HuH-7.5 (cell line): ENCODE measurements around the gene STAT3.
"Not testable (repeated sequence)": the region's sequence is repeated elsewhere in the genome, so short reads cannot be mapped to it uniquely, and the experiment has no call there.

Source experiments
- DNase-seq: peaks from one replicate; pipeline ENCODE4 v3.0.0; 2011; ENCODE audit warnings: low spot score

STAT3 gene

DNA sequence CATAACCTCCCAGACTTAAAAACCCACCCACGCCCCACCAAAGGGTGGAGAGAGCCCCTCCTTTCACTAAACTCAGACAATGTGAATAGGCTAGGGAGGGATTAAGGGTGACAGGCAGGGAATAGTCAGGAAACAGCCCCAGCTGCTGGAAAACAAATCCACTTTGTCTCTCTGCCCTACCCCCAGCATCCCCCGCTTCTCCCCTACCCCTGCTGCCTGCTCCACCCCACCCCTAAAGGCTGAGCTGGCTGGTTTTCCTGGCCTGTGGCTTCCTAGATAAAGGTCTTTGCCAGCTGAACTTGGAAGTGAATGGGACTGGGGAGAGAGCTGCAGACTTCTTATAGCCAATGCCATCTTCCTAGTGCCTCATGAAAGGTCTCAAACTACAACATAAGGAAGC is 19.8 kb upstream of the STAT3 start:
- DNase-seq, result no peak

DNA sequence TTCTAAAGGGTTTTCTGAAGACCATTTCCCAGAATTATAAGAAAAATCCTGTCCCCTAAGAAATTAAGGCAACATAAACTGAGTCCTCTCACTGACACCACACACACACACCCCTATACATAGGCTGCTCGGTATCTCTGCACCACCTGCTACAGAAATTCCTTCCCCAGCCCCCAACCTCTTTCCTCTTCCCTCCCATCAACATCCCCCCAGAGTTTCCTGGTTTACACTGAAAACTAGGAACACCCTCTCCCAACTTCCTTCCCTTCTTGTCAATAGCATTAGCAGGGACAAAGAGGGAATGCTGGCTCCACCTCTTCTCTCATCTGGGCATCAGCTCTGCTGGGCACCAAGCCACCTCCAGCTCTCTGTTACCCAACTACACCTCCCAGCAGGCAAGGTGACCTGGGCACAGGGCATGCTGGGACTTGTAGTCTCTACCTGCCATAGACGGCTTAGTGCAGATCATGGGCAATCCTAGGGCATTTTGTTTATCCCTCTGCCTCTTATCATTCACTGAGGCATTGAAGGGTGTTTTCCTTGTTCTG is 19.1 kb upstream of the STAT3 start:
- peak; percentile 72 for DNase-seq

DNA sequence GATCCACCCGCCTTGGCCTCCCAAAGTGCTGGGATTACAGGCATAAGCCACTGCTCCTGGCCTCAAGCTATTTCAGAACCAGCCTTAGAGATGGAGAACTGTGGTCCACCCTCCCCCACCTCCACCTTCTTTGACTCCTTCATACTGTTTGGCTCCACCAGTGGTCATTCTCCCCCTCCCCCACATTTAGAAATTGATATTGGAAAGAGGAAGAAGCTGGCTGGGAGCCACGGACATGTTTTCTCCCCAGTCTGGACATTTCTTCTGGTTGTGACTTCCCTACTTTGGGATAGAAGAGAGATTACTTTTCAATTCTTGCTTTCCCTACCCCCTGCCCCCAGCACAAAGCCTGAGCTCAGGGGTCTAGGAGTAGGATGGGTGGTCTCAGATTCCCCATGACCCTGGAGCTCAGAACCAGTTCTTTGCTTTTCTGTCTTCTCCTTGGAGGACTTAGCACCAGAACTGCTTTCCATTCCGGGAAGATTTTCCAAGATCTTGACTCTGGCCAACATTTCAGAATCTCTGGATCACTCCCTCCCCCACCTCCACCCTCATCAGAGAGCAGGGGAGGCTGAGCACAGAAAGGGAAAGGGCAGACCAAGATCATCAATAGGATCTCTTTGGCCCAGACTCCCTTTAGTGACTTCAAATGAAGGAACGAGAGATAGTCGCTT is 18.5 kb upstream of the STAT3 start:
- no peak for DNase-seq

DNA sequence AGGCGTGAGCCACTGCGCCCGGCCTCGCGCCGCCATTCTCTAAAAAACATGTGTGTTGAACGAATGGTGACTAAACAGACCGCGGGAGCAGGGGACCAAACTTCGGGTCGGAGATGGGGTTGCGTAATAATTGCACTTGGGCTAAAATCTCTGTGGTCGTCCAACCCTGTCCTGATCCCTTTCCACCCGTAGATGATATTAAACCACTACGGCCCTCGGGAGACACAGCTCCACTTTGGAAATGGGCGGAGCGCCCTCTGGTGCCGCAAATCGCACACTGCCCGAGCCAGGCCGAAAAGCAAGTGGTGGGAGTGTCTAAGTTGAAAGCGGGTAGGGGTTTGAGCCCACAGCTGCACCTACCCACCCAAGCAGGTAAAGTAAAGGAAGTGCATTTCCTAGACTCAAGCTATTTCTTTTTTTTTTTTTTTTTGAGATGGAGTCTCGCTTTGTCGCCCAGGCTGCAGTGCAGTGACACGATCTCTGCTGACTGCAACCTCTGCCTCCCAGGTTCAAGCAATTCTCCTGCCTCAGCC is 17.8 kb upstream of the STAT3 start:
- peak; percentile 89 for DNase-seq

DNA sequence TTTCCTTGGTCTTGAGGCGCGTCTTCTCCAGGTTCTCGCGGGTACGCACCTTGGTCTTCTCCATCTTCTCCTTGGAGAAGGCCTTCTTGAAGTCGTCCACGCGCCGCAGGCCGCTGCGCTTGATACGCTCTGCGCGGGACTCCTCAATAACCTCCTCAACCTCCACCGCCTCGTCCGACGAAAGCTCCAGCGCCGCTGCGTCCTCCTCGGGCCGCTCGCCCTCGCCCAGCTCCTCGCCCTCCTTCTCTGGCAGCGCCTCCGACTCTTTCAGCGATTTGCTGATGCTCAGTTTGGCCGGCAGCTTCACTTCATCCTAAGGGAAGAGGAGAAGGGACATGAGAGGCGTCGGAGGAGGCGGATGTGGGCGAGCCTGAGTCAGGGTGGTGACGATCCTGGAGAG is 16.8 kb upstream of the STAT3 start:
- DNase-seq, result no peak

DNA sequence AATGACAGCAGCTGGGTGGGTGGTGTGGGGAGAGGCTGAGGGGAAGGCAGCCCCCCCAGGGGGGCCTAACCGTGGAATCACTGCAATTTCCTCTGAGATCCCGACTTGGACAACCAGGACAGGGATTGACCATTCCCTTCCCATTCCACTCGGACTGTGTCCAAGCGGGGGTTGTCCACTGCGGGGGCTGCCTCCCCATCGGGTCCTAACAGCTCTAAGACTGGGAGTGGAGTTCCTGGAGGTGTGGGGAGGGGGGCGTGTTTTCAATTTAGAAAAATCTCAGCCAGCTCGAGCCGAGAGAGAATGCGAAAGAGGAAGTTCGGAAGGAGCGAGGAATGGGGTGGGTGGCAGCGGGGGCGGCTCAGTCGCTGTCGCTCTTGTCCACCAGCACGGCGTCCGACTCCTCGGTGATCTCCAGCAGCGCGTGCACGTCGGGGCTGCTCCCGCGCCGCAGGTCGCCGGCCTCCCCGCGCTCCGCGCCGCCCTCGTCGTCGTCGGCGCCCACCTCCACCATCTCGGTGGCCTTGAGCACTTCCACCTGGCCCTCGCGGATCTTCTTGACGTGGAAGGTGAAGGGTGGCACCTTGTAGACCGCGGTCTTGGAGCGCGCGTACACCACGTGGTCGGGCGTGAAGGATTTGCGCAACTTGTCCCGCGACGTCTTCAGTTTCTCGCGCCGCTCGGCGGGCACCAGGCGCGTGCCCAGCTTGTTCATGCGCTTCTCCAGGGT is 16.2 kb upstream of the STAT3 start:
- no peak for DNase-seq

DNA sequence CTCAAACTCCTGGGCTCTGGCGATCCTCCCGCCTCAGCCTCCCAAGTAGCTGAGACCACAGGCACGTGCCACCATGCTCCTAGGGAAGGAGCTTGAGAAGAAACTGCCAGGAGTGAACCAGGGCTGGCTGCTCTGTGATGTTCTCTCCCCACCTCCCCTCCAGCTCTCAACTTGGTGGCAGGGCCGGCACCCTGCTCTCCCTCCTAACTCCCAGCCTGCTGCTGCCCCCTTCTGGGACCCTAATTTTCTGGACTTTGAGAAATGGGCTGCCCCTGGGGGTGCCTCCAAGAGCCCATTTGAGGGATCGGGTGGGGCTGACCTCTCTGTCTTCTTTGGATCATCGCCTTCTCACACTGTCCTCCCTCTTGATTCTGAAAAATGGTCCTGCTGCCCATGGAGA is 14.9 kb upstream of the STAT3 start:
- DNase-seq, result no peak

DNA sequence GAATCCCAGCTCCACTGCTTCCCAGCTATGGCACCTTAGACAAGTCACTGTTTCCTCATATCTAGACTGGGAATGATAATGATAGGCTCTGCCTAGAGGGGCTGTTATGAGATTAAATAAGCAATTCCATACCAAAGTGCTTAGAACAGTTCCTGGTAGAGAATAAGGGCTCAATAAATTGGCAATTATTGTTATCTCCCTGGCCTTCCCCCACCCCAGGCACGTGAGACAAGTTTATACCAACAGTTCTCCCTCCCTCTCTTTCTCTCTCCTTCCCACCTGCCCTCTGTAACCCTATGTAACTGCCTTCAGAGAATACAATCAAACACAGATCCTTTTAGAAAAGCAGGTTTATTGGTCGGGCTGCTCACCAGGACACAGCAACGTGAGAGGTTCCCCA is 13.9 kb upstream of the STAT3 start:
- no peak for DNase-seq

DNA sequence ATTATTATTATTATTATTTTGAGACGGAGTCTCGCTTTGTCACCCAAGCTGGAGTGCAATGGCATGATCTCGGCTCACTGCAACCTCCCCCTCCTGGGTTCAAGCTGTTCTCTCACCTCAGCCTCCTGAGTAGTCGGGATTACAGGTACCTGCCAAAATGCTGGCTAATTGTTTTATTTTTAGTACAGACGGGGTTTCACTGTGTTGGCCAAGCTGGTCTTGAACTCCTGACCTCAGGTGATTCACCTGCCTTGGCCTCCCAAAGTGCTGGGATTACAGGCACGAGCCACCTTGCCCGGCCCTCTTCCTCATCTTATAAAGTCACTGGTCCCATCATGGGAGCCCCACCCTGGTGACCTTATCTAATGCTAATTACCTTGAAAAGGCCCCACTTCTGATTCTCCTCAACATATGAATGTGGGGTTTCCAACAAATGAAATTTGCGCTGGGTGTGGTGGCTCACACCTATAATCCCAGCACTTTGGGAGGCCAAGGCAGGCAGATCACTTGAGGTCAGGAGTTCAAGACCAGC is 12.7 kb upstream of the STAT3 start:
- DNase-seq, result not testable (repeated sequence)

DNA sequence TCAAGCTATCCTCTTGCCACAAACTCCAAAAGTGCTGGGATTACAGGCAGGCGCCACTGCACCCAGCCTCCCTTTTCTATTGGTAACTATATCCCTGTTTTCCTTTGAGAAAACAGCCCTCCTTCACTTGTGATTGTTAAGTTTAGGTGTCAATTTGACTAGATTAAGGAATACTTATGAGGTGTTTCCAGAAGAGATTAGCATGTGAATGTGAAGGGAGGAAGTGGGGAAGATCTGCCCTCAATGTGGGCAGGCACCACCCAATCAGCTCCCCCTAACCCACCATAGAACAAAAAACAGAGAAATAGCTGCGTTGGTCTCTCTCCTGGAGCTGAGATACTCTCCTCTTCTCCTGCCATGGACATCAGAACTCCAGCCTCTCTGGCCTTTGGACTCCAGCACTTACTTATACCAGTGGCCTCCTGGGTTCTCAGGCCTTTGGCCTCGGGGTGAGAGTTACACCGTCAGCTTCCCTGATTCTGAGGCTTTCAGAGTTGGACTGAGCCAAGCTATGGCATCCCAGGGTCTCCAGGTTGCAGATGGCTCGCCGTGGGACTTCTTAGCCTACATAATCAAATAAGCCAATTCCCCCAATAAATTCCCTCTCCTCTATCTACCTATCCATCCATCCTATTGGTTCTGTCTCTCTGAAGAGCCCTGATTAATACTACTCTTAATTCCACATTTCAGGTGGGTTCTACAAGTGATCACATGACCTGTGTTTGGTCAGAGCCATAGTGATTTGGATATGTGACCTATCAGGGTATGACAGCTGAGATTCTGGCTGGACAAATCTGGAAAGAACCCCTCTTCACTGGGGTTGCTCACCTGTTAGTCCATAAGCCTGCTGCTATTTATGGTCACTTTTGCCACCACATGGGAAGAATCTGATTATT is 12.0 kb upstream of the STAT3 start:
- DNase-seq, result no peak

DNA sequence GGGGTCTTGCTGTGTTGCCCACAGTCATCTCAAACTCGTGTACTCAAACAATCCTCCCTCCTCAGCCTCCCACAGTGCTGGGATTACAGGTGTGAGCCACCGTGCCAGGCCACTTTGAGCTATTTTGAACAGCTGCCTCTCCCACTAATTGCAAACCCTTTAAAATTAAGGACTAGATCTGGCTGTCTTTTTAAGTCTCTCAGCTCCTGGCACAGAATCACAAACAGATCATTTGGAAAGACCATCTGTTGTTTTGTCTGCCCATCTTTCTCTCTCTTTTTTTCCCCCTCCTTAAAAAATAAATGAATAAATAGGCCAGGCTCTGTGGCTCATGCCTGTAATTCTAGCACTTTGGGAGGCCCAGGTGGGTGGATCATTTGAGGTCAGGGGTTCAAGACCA is 10.9 kb upstream of the STAT3 start:
- DNase-seq, result no peak

DNA sequence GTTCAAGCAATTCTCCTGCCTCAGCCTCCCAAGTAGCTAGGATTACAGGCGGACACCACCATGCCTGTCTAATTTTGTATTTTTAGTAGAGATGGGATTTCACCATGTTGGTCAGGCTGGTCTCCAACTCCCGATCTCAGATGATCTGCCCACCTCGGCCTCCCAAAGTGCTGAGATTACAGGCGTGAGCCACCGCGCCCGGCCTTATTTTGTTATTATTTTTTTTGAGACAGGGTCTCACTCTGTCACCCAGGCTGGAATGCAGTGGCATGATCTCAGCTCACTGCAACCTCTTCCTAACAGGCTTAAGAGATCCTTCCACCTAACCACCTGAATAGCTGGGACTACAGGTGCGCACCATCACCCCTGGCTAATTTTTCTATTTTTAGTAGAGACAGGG is 7.4 kb upstream of the STAT3 start:
- not testable (repeated sequence) for DNase-seq

DNA sequence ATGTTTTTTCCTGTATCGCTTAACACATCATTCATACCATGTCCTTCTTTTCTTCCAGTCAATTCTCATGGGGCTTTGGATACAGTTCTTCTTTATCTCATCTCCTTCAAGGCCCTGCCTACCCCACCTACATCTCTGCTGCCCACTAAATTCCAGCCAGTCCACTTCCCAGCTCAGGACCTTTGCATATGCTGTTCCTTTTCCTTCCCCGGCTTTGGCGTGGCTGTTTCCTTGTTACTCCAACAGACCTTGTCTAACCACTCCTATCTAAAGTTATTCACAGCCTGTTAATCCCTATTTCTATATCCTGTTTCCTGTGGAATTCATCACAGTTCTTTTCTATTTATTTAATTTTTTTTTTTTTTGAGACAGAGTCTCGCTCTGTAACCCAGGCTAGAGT is 6.6 kb upstream of the STAT3 start:
- no peak for DNase-seq

DNA sequence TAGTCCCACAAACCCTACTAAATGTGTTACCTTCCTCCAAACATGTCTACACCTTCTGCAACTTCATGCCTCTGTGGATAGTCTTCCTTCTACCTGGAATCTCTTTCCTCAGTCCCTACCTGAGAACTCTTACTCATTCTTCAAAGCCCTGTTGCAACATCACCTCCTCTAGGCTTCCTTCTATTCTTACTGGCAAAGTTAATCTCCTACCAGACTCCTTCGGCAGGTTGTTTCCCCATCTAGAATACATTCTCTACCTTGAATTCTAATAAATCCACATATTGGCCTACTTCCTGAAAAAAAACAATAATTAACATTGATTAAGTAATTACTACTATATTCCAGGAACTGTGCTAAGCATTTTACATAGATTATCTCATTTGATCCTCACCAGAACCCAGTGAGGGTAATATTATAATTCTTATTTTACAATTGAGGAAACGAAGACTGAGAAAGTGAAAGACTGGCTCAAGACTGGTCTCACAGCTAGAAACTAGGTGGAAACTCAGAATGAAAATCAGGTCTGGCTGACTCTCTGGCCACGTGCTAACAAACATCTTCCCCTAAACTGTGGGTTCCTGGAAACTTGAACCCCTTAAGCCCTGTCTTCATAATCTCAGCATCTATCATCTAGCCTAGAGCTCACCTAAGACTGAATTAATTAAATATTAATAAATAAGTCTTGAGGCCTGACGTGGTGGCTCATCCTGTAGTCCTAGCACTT is 4.6 kb upstream of the STAT3 start:
- no peak for DNase-seq

DNA sequence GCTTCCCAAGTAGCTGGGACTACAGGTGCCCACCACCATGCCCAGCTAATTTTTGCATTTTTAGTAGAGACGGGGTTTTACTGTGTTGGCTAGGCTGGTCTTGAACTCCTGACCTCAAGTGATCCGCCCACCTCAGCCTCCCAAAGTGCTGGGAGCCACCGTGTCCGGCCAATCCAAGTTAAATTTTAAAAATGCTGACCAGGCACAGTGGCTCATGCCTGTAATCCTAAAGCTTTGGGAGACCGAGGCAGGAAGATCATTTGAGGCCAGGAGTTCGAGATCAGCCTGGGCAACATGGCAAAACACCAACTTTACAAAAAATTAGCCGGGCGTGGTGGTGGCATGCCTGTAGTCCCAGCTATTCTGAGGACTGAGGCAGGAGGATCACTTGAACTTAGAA is 3.2 kb upstream of the STAT3 start:
- not testable (repeated sequence) for DNase-seq

DNA sequence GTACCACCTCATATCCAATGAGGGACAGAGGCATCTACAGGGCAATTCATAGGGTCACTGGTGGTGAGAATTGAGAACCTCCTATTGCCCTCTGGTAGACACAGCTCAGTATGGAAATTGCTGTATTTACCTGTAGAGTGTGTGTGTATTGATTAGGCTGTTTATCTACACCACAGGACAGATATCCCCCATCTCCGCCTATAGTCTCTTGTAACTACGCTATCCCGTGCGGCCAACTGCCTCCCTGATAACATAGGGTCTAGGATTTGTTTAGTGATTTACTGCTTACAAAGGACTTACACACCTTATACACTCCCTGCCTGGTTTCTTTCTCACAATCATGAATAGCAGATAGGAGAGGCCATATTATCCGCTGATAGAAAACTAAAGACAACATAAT is 1.7 kb upstream of the STAT3 start:
- no peak for DNase-seq

DNA sequence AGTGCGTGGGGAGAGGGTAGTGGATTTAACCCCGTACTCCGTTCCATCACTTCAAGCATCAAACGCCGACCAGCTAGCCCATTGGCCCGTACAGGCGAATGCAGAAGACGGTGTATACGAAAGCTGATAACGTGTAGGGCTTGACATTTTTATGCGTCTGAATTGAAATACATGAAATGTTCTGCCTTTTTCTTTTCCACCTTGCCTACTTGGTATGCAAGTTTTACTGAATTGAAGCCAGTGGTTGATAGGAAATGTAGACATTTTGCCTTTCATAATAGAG is 834 bp upstream of the STAT3 start:
- no peak for DNase-seq

DNA sequence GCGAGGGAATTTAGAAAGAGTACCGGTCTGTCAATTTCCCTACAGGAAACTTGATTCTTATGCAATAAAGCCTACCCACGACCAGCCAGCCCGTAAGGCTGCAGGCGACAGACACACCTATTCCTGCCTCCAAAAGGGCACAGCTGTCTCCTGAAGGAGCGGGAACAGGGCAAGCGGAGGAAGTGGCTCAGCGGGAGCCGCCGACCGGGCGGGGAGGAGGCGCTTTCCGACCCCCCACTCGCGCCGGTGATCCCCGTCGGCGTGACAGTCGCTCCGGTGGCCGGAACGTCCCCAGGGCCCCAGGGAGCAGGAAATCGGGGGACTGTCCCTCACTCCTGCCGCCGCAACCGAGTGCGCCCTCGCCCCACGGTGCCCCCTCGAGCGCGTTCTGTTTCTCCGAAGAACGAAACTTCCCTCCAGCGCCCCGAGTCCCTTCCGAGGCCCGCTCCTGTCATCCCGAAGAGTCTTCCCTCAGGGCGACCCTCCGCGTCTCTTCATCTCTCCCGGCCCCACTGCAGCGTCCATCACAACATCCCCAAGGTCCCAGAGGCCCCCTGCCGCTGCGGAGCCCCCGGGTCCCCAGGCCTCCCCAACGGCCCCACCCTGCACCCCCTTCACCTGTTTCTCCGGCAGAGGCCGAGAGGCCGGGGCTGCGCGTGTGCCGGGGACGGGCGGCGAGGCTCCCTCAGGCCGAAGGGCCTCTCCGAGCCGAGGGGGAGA is 421 bp downstream of the STAT3 start:
- DNase-seq, result no peak

DNA sequence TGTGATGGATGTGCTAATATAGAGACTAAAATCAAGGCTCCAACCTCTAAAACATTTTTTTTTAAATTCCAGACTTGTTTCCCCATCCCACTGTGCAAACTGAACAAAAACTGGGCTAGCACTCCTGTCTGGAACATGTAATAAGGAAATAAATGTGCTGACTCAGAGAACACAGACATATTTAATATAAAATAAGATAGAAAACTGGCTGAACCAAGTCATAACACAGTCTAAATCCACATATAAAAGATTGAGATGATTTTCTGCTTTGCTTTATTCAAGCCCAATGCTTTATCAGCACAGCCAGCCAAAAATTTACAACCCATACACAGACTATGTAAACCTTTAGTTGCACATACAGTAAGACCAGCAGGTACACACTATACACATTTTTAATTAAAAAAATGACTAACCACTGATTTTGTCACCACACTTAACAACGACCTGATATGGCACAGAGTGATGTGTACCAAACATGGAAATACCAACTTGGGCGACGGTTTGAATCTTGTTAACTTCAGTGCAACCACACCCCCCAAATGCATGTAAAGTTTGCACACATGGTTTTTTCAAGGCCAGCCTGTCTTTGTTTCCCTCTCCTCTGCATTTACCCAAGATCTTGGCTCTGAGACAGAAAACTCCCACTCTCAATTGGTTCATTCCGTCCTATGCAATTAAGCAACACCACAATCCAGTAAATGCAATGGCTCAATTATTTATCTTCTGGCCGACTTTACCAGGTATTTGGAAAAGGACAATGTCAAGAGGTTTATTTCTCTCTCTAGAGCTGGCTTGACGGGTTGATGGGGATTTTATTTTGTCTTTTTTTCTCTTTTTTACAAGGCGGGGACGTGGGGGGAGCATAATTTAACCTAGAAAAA is 1.2 kb downstream of the STAT3 start:
- DNase-seq, result no peak

DNA sequence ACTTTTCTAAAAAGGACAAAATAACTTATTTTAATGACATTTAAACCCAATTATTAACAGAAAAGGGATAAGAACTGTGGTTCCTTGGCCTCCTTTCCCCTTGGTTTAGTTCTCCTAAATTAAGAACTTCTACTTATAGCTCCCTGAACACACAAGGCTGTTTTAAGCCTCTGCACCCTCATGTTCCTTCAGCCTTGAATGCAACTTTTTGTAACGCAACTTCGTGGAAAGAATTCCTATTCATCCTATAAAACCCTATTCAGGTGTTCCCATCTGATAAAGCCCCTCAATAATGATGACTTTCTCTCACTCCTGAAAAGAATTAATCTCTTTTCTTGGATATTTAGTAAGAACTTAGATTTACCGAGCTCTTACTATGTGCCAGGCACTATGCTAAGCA is 6.3 kb downstream of the STAT3 start:
- no peak for DNase-seq
